CD4-positive, alpha-beta memory T cell (primary cell): Measurements from ENCODE around the gene RBM20. TPM values are rescaled to one million over a fixed set of nuclear protein-coding genes. Genes with fewer than 3 reads are reported as not detected.

Source experiments
- CTCF ChIA-PET: fragments of 350-600 bp; sonication (Branson Sonifier 250); formaldehyde crosslinking; loops from one replicate; lab custom pipeline; 2021; ENCODE audit warnings: inconsistent platforms; ENCODE audit not compliant: partially characterized antibody; lab: Charles Lee
- POLR2A ChIA-PET: fragments of 350-600 bp; sonication (Branson Sonifier 250); formaldehyde crosslinking; loops from one replicate; lab custom pipeline; 2021; ENCODE audit not compliant: partially characterized antibody; lab: Charles Lee
- DNase-seq, 5 donors: peaks; one replicate each; pipeline versions ENCODE4 v3.0.0 to v3.0.0-alpha.2; 2020 to 2022; ENCODE audit warnings: mixed read lengths in 1 of 5
- H3K27ac ChIP-seq: one replicate; pipeline ENCODE4 v1.7.0; 2013; ENCODE audit warnings: low read depth, low read length
- H3K27me3 ChIP-seq: 2 replicates; pipeline ENCODE4 v1.7.0; 2013; ENCODE audit warnings: mild to moderate bottlenecking, low read length, moderate library complexity; ENCODE audit not compliant: insufficient read depth
- H3K36me3 ChIP-seq: 2 replicates; pipeline ENCODE4 v1.7.0; 2013; ENCODE audit warnings: mild to moderate bottlenecking, low read length, moderate library complexity; ENCODE audit not compliant: insufficient read depth
- H3K4me1 ChIP-seq: 2 replicates; pipeline ENCODE4 v1.7.0; 2013; ENCODE audit warnings: mild to moderate bottlenecking, low read length, moderate library complexity; ENCODE audit not compliant: insufficient read depth
- H3K4me3 ChIP-seq, 2 donors: one replicate each; pipeline ENCODE4 v1.7.0; 2013; ENCODE audit warnings: low read length in 2 of 2, mild to moderate bottlenecking in 1 of 2
- H3K9me3 ChIP-seq, 2 donors: one replicate each; pipeline ENCODE4 v1.7.0; 2013; ENCODE audit warnings: low read length in 2 of 2, control low read depth in 1 of 2; ENCODE audit not compliant: control insufficient read depth in 1 of 2
- H3K27ac Mint-ChIP-seq, 7 donors: one replicate each; pipeline ENCODE4 v1.8.0; 2020 to 2021; ENCODE audit warnings: mixed read lengths in 7 of 7, mild to moderate bottlenecking in 6 of 7, inconsistent platforms in 3 of 7, moderate library complexity in 3 of 7
- H3K27me3 Mint-ChIP-seq, 2 donors: one replicate each; pipeline ENCODE4 v1.8.0; 2020 to 2021; ENCODE audit warnings: mixed read lengths in 2 of 2
- H3K36me3 Mint-ChIP-seq, 2 donors: one replicate each; pipeline ENCODE4 v1.8.0; 2020 to 2021; ENCODE audit warnings: mixed read lengths in 2 of 2, inconsistent platforms in 1 of 2, mild to moderate bottlenecking in 1 of 2
- H3K4me1 Mint-ChIP-seq, 4 donors: one replicate each; pipeline ENCODE4 v1.8.0; 2020 to 2021; ENCODE audit warnings: mixed read lengths in 4 of 4, mild to moderate bottlenecking in 1 of 4
- H3K4me3 Mint-ChIP-seq, 8 donors: one replicate each; pipeline ENCODE4 v1.8.0; 2020 to 2021; ENCODE audit warnings: mixed read lengths in 8 of 8, mild to moderate bottlenecking in 7 of 8, moderate library complexity in 6 of 8, inconsistent platforms in 3 of 8
- H3K9me3 Mint-ChIP-seq, 8 donors: one replicate each; pipeline ENCODE4 v1.8.0; 2020 to 2021; ENCODE audit warnings: mixed read lengths in 8 of 8, mild to moderate bottlenecking in 5 of 8, inconsistent platforms in 3 of 8, moderate library complexity in 1 of 8
- intact Hi-C: fragments of 100-400 bp; cut with micrococcal nuclease; formaldehyde crosslinking; loops from one replicate; pipeline ENCODE4 v1.15.1; 2023
- polyA plus RNA-seq, 2 donors: library from polyadenylated mRNA; unstranded; fragments of 300-500 nt; fragmentation: Illumina TruSeq; gene quantifications; one replicate each; pipeline ENCODE4 v1.2.3, GENCODE V29; 2021
- total RNA-seq, 2 experiments: library from RNA; stranded (reverse); gene quantifications; one replicate each; pipeline ENCODE4 v1.2.3, GENCODE V29; 2021

Gene RBM20
- total and polyA plus RNA-seq, 4 experiments from 2014 or later: 0.03 TPM; not detected in 3

GRCh38 chr10:110777661-110778060, 133.5 kb downstream of the RBM20 start:
- H3K4me3 Mint-ChIP-seq: no peak overlapping the region
- intact Hi-C loops: no loop called here
- peaks cover 16 to 25% (median 20%) of the 10 kb centered on the region in 4 donors for H3K4me1 Mint-ChIP-seq
- ChIA-PET CTCF (no interaction called here), POLR2A (no interaction called here)
- no peaks in the 10 kb centered on the region for H3K36me3 Mint-ChIP-seq
- H3K9me3 Mint-ChIP-seq: no peaks in the 10 kb centered on the region
- Histone ChIP-seq H3K4me3 (no peak overlapping the region), H3K9me3 (no peaks in the 10 kb centered on the region), H3K36me3 (no peaks in the 10 kb centered on the region), H3K27ac (no peak overlapping the region), H3K27me3 (no peaks in the 10 kb centered on the region), H3K4me1 (peaks cover 15% of the 10 kb centered on the region)
- H3K27me3 Mint-ChIP-seq: no peaks in the 10 kb centered on the region
- no peak for DNase-seq
- peak overlapping the region in 1 of 7 donors; percentile 31 for H3K27ac Mint-ChIP-seq

GRCh38 chr10:110778211-110778610, 134.1 kb downstream of the RBM20 start:
- no peaks in the 10 kb centered on the region for H3K36me3 Mint-ChIP-seq
- intact Hi-C loops: no loop called here
- CTCF ChIA-PET: no interaction called here

GRCh38 chr10:110779489-110779888, 135.4 kb downstream of the RBM20 start:
- ChIA-PET CTCF (interaction anchor here (1.7 kb wide), 1 partner anchor 78 kb away, joined by 5 read pairs; no protein-coding TSS in a partner anchor), POLR2A (no interaction called here)
- H3K27ac ChIP-seq: no peak overlapping the region
- intact Hi-C loops: no loop called here
- H3K4me3 ChIP-seq: no peak overlapping the region
- Mint-ChIP-seq H3K36me3 (no peaks in the 10 kb centered on the region), H3K4me3 (no peak overlapping the region), H3K27ac (no peak overlapping the region), H3K27me3 (no peaks in the 10 kb centered on the region), H3K4me1 (peaks cover 22 to 33% (median 25%) of the 10 kb centered on the region in 4 donors), H3K9me3 (no peaks in the 10 kb centered on the region)
- no peaks in the 10 kb centered on the region for H3K9me3 ChIP-seq
- H3K27me3 ChIP-seq: no peaks in the 10 kb centered on the region
- H3K4me1 ChIP-seq: peaks cover 20% of the 10 kb centered on the region
- no peak for DNase-seq
- H3K36me3 ChIP-seq: no peaks in the 10 kb centered on the region

More at GRCh38 chr10:110778211-110778610, 134.1 kb downstream of the RBM20 start:
- Mint-ChIP-seq H3K27me3 (no peaks in the 10 kb centered on the region), H3K27ac (no peak overlapping the region), H3K4me1 (peaks cover 21 to 30% (median 24%) of the 10 kb centered on the region in 4 donors), H3K4me3 (no peak overlapping the region), H3K9me3 (no peaks in the 10 kb centered on the region)
- POLR2A ChIA-PET: no interaction called here
- H3K9me3 ChIP-seq: no peaks in the 10 kb centered on the region
- H3K4me3 ChIP-seq: no peak overlapping the region
- H3K4me1 ChIP-seq: peaks cover 18% of the 10 kb centered on the region
- no peak overlapping the region for H3K27ac ChIP-seq
- H3K36me3 ChIP-seq: no peaks in the 10 kb centered on the region
- no peaks in the 10 kb centered on the region for H3K27me3 ChIP-seq
- DNase-seq: no peak

- Histone ChIP-seq H3K27me3 (no peaks in the 10 kb centered on the region), H3K4me1 (peaks cover 16% of the 10 kb centered on the region), H3K36me3 (no peaks in the 10 kb centered on the region), H3K4me3 (no peak overlapping the region), H3K9me3 (no peaks in the 10 kb centered on the region), H3K27ac (no peak overlapping the region)
- Mint-ChIP-seq H3K9me3 (no peaks in the 10 kb centered on the region), H3K27me3 (no peaks in the 10 kb centered on the region), H3K4me3 (no peak overlapping the region), H3K36me3 (no peaks in the 10 kb centered on the region), H3K27ac (peak overlapping the region in 2 of 7 donors; percentile 51 to 69), H3K4me1 (peaks cover 19 to 27% (median 23%) of the 10 kb centered on the region in 4 donors)
- DNase-seq: no peak
- ChIA-PET POLR2A (no interaction called here), CTCF (interaction anchor here (1.7 kb wide), 1 partner anchor 77 kb away, joined by 5 read pairs; no protein-coding TSS in a partner anchor)
- intact Hi-C loops: no loop called here
Observed at GRCh38 chr10:110780704-110781103, 136.6 kb downstream of the RBM20 start.

GRCh38 chr10:110781139-110781538, 137.0 kb downstream of the RBM20 start:
- H3K27ac Mint-ChIP-seq: peak overlapping the region in 3 of 7 donors; percentile 51 to 77 (median 60)
- intact Hi-C loops: no loop called here
- H3K36me3 Mint-ChIP-seq: no peaks in the 10 kb centered on the region
- no peak for DNase-seq
- no peak overlapping the region for H3K4me3 Mint-ChIP-seq
- no peaks in the 10 kb centered on the region for H3K27me3 Mint-ChIP-seq
- ChIA-PET CTCF (interaction anchor here (1.7 kb wide), 1 partner anchor 76 kb away, joined by 5 read pairs; no protein-coding TSS in a partner anchor), POLR2A (interaction anchor here (1.1 kb wide), 1 partner anchor 10 kb away, joined by 3 read pairs; no protein-coding TSS in a partner anchor)
- no peaks in the 10 kb centered on the region for H3K27me3 ChIP-seq
- H3K9me3 ChIP-seq: no peaks in the 10 kb centered on the region
- H3K9me3 Mint-ChIP-seq: no peaks in the 10 kb centered on the region
- no peaks in the 10 kb centered on the region for H3K36me3 ChIP-seq
- peaks cover 19 to 30% (median 24%) of the 10 kb centered on the region in 4 donors for H3K4me1 Mint-ChIP-seq
- H3K4me1 ChIP-seq: peaks cover 16% of the 10 kb centered on the region
- no peak overlapping the region for H3K4me3 ChIP-seq
- no peak overlapping the region for H3K27ac ChIP-seq

GRCh38 chr10:110782616-110783015, 138.5 kb downstream of the RBM20 start:
- POLR2A ChIA-PET: interaction anchor here (1.2 to 1.3 kb wide), 2 partner anchors 82 to 136 kb away, joined by 4 to 5 read pairs; partner anchors contain the start of genes BBIP1 and SHOC2
- H3K27me3 Mint-ChIP-seq: no peaks in the 10 kb centered on the region
- no peaks in the 10 kb centered on the region for H3K36me3 Mint-ChIP-seq
- Histone ChIP-seq H3K36me3 (no peaks in the 10 kb centered on the region), H3K4me3 (no peak overlapping the region), H3K27ac (no peak overlapping the region), H3K4me1 (peaks cover 16% of the 10 kb centered on the region), H3K27me3 (no peaks in the 10 kb centered on the region), H3K9me3 (no peaks in the 10 kb centered on the region)
- no peak overlapping the region for H3K4me3 Mint-ChIP-seq
- H3K27ac Mint-ChIP-seq: peak overlapping the region in 6 of 7 donors; percentile 58 to 98 (median 91)
- peaks cover 19 to 32% (median 25%) of the 10 kb centered on the region in 4 donors for H3K4me1 Mint-ChIP-seq
- CTCF ChIA-PET: no interaction called here
- intact Hi-C loops: no loop called here
- DNase-seq: no peak
- no peaks in the 10 kb centered on the region for H3K9me3 Mint-ChIP-seq

GRCh38 chr10:110783509-110784107, 139.5 kb downstream of the RBM20 start:
- Histone ChIP-seq H3K9me3 (no peaks in the 10 kb centered on the region), H3K27ac (peak overlapping the region; percentile 52), H3K36me3 (no peaks in the 10 kb centered on the region), H3K4me1 (peaks cover 16% of the 10 kb centered on the region), H3K27me3 (no peaks in the 10 kb centered on the region), H3K4me3 (no peak overlapping the region)
- H3K4me3 Mint-ChIP-seq: peak overlapping the region in 7 of 8 donors; percentile 28 to 67 (median 49)
- peaks cover 18 to 32% (median 25%) of the 10 kb centered on the region in 4 donors for H3K4me1 Mint-ChIP-seq
- POLR2A ChIA-PET: interaction anchor here (0.7 to 1.3 kb wide), 5 partner anchors 19 to 135 kb away, joined by 3 to 5 read pairs (median 4); partner anchors contain the start of genes BBIP1 and SHOC2
- peak overlapping the region; percentile 58 to 98 (median 92) for H3K27ac Mint-ChIP-seq
- CTCF ChIA-PET: no interaction called here
- H3K36me3 Mint-ChIP-seq: no peaks in the 10 kb centered on the region
- H3K27me3 Mint-ChIP-seq: no peaks in the 10 kb centered on the region
- intact Hi-C loops: no loop called here
- H3K9me3 Mint-ChIP-seq: no peaks in the 10 kb centered on the region
- DNase-seq: peak; percentile 75 to 83 (median 80)
